ENCODE measurements around the gene TET3.

DNA sequence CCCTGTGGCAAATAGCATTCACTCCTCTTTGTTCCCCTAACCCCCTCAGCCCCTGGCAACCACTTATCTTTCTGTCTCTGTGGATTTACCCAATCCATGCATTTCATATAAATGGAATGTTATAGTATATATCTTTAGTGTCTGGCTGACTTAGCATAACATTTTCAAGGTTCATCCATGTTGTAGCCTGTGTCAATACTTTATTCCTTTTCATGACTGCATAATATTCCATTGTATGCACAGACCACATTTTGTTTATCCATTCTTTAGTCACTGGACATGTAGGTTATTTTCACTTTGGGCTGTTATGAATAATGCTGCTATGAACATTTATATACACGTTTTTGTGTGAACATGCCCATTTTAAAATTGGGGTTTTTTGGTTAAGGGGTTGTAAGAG is 42.8 kb downstream of the TET3 start:
- TF ChIP-seq POLR2AphosphoS5 (IDR thresholded peaks at IDR 0.05; ENCODE audit: borderline replicate concordance, low read depth, low read length) (no peak), FOXP2 (optimal IDR thresholded peaks at IDR 0.05; ENCODE audit: control extremely low read depth, extremely low read length, insufficient read depth) (no peak), EZH2 (IDR thresholded peaks at IDR 0.05) (no peak)
